HG02870 (cell line): ENCODE data around the gene TSPAN3.

Source experiments
- ATAC-seq: cut with Tn5 transposase; IDR thresholded peaks from one replicate; pipeline ENCODE4 v1.9.1; 2021; ENCODE audit warnings: mild to moderate bottlenecking, moderate library complexity; ENCODE audit not compliant: unreplicated experiment

TSPAN3 gene

GRCh38 chr15:77035584-77035983 lies 35.3 kb downstream of the TSPAN3 start:
- no peak for ATAC-seq

GRCh38 chr15:77034695-77035489 lies 36.0 kb downstream of the TSPAN3 start:
- ATAC-seq, result no peak

GRCh38 chr15:77033729-77034671 lies 36.9 kb downstream of the TSPAN3 start:
- ATAC-seq, result no peak

- no peak for ATAC-seq
Measured at GRCh38 chr15:77033417-77033728, 37.5 kb downstream of the TSPAN3 start.

- ATAC-seq, result no peak
Measured at GRCh38 chr15:77032647-77033416, 38.1 kb downstream of the TSPAN3 start.

- no peak for ATAC-seq
Measured at GRCh38 chr15:77032052-77032646, 38.8 kb downstream of the TSPAN3 start.

- ATAC-seq, result no peak
Measured at GRCh38 chr15:77031376-77032050, 39.4 kb downstream of the TSPAN3 start.

- ATAC-seq, result no peak
Measured at GRCh38 chr15:77030928-77031375, 40.0 kb downstream of the TSPAN3 start.

GRCh38 chr15:77030048-77030927 lies 40.6 kb downstream of the TSPAN3 start:
- no peak for ATAC-seq

- ATAC-seq, result no peak
Measured at GRCh38 chr15:77029166-77030047, 41.5 kb downstream of the TSPAN3 start.

GRCh38 chr15:77028451-77029165 lies 42.3 kb downstream of the TSPAN3 start:
- ATAC-seq, result no peak

GRCh38 chr15:77027697-77028450 lies 43.0 kb downstream of the TSPAN3 start:
- no peak for ATAC-seq

GRCh38 chr15:77027111-77027696 lies 43.7 kb downstream of the TSPAN3 start:
- no peak for ATAC-seq

GRCh38 chr15:77026501-77027110 lies 44.3 kb downstream of the TSPAN3 start:
- ATAC-seq, result no peak

GRCh38 chr15:77025941-77026411 lies 44.9 kb downstream of the TSPAN3 start:
- no peak for ATAC-seq
